ENCODE data around the gene DBN1.

The DBN1 gene

DNA sequence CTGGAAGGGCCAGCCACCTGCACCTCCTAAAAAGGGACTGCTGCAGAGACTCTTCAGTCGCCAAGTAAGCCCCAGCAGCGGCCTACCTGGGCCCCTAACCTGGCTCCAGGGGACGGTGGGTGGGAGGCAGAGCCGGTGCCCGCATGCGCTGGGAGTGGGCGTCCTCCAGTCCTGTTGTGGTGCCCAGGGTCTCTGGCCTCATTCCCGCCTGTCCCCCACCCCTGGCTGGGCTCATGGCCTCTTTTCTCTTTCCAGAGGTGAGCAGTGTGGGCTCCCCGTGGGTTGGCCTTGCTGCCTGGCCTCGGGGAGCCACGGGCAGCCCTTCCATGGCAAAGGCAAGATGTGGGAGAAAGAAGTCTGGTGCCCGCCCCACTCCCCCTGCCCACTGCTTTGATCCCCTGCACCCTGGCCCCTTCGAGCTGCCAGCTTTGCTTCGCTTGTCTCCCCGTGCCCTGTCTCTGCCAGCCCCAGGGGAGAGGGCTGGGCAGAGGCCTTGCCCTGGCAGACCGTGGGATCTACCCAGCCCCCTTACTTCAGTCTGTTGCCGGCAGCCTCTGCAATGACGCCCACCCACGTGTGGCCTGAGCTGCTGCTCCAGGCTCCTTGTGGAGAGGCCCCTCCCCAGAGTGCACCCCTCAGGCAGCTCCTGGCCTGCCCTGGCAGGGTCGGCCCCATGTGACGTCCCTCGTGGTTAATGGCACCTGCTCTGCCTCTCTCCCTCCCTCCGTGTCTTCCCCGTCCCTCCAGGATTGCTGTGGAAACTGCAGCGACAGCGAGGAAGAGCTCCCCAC lies 32.2 kb downstream of the DBN1 start:
- no peak for DNase-seq

DNA sequence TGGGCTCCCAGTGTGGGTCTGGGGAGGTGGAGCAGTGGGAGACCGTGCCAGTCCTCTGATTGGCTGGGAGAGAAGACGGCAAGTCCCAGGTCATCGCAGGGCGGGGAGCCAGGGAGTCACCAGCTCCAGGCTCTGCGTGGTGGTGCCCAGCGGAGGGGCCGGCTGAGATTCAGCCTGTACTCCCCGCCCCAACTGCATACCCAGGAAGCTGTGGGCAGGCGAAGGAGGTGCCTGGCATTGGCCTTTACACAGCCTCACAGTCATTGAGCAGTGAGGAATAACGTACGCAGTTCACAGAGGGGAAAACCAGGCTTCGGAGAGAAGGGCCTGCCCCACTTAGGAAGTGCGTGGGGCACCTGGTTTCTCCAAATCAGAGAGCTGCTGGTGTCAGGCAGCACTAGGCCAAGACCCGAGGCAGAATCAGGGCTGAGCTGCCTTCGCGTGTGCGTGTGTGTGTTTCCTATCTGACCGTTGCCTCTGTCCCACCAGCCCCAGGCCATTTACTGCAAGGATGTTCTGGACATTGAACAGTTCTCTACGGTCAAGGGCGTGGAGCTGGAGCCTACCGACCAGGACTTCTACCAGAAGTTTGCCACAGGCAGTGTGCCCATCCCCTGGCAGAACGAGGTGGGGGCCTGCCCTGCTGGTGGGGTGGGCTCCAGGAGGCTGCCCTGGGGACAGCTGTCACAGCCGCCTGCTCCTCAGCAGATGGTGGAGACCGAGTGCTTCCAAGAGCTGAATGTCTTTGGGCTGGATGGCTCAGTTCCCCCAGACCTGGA lies 33.0 kb downstream of the DBN1 start:
- no peak for DNase-seq

DNA sequence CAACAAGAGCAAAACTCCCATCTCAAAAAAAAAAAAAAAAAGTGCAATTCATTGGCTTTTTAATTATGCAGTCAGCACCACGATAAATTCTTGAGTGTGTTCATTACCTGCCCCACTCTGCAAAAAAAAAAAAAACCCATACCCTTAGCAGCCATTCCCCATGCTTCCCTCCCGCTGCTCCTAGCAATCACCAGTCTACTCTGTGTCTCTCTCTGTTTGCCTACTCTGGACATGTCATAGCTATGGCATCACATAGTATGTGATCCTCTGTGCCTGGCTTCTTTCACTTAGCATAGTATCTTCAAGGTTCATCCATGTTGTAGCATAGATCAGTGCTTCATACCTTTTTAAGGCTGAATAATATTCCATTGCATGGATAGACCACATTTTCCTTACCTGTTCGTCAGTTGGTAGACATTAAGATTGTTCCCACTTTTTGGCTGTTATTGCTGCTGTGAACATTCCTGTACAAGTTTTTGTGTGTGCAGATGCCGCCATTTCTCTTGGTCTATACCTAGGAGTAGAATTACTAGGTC lies 33.8 kb downstream of the DBN1 start:
- no peak for DNase-seq

DNA sequence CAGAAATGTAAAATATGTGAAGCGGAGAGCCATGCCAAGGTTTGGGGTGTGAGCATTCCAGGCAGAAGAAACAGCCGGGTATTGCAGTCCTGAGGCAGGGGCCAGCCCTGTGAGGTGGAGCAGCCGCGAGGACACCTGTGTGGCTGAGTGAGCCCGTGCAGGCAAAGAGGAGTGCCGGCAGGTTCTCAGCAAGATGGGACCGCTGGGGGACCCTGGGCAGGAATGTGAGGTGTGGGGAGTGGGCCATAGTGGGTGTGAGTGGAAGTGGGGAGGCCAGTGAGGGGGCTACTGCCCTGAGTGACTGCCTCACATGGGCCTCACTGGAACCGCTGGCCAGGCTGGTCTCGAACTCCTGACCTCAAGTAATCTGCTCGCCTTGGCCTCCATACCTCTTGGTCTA lies 35.0 kb downstream of the DBN1 start:
- DNase-seq: no peak

DNA sequence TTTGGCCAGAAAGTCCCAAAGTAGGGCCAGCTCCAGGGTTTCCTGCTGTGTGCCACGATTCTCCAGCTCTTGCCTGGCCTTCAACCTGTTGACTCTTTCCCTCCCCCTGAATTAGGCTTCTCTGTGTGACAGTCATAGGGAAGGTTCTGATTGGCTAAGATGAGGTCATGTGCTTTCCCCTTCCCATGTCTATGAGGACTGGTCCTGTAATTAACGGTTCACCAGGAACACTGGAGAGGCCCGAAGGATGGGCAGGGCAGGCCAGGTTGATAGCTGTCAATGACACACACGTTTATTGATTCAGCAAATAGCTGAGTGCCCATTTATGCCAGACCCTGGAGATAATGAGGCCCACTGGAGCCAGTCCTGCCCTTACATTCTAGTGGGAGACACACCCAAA lies 35.8 kb downstream of the DBN1 start:
- DNase-seq: no peak

DNA sequence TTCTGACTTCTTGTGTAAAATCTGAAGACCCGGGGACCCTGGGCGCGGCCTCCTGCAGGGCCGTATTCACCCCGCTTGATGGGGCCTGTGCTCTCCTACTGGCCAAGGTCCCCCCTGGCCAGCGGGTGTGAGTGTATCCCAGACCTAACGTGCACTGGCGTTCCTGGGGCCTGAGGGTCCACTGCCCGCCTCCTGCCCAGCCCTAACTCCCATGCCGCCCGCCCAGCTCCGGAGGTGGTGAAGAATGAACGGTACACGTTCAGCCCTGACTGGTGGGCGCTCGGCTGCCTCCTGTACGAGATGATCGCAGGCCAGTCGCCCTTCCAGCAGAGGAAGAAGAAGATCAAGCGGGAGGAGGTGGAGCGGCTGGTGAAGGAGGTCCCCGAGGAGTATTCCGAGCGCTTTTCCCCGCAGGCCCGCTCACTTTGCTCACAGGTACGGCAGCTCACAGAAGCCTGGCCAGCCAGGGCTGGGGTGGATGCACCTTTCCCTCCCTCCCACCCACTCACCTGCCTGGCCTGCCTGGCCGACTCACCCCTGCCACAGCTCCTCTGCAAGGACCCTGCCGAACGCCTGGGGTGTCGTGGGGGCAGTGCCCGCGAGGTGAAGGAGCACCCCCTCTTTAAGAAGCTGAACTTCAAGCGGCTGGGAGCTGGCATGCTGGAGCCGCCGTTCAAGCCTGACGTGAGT lies 37.4 kb downstream of the DBN1 start:
- DNase-seq: no peak

DNA sequence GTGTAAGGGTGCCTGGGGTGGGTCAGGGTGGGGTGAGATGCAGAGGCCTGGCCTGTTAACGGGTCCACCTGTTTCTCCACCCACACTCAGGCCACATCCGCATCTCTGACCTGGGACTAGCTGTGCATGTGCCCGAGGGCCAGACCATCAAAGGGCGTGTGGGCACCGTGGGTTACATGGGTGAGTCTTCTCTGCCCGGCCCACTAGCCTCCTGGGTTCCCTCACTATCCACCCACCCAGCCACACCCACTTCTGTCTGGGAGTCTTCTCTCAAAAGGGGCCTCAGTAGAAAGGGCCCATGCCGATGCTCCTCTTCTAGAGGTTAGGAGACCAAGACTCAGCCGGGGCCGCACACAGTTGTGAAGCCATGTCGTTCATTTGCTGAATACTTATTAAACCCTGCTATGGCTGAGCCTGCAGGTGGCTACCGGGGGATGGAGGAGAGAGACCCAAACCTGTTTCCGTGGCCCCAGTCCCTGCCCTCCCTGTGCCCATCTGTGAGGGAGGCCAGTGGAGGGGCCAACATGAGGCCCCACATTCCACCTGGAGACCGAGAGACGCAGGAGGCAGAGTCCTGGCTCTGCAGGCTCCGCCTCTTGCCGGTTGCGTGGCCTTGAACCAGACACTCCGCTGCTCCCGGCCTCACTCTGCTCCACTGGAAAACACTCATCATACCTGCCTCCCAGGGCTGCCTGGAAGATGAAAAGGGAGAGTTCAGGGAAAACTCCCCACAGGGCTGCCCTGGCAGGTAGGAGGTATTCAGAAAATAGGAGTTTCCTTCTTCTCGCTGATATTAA lies 38.3 kb downstream of the DBN1 start:
- DNase-seq: no peak

DNA sequence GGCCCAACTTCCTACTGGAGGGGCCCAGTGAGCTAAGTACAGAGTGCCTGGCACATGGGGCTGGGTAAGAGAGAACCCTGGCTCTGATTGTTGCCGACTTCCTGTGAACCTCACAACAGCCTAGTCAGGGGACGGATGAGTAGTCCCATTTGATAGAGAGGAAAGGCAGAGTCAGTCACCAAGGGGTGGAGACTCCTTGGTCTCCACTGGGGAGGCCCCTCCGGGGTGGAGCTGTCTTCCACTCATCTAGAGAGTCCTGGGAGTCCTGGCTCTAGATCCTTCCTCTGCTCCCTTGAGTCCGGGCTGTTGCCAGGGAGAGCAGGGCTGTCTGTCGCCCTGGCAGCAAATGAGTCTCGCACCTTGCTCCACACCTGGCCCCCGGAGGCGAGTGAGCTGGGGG lies 39.0 kb downstream of the DBN1 start:
- no peak for DNase-seq

DNA sequence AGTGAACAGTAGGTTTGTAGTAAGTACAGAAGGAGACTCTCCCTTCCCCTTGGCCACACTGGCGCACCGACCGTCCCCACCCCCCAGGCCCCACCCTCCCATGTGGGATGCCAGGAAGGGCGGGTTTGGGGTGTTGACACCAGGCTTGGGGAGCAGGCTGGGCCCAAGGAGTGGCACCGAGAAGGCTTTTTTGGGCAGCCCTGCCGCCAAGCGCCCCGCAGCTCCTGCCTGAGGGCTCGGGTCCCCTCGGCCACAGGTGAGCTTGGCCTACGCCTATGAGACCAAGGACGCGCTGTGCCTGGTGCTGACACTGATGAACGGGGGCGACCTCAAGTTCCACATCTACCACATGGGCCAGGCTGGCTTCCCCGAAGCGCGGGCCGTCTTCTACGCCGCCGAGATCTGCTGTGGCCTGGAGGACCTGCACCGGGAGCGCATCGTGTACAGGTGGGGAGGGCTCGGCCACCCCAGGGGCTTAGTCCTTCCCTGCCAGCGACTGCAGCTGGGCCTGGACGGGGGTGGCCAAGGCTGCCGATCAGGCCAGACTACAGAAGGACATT lies 39.7 kb downstream of the DBN1 start:
- no peak for DNase-seq

DNA sequence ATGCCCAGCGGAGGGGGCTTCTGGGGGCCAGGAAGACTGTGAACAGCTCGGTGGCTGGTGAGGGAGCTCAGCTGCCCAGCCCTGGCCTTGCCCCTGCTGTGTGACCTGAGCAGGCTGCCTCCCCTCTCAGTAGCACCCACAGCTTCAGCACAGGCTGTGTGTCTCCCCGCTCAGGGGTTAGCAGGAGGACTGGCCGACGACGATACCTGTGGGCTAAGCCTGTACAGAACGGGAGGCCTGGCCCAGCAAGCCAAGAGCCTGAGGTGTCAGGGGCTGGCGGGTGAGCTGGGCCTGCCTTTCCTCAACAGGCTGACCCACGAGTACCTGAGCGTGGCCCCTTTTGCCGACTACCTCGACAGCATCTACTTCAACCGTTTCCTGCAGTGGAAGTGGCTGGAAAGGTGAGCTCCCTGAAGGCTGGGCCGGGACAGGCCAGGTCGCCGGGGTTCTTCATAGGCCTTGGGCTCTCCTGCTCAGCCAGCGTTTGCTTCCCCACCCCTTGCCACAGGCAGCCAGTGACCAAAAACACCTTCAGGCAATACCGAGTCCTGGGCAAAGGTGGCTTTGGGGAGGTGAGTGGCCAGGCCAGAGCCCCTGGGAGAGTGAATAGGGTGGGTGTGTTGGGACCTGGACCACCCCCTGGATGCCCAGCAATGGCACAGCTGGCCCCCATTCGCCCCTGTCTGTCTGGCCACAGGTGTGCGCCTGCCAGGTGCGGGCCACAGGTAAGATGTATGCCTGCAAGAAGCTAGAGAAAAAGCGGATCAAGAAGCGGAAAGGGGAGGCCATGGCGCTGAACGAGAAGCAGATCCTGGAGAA lies 40.4 kb downstream of the DBN1 start:
- no peak for DNase-seq

DNA sequence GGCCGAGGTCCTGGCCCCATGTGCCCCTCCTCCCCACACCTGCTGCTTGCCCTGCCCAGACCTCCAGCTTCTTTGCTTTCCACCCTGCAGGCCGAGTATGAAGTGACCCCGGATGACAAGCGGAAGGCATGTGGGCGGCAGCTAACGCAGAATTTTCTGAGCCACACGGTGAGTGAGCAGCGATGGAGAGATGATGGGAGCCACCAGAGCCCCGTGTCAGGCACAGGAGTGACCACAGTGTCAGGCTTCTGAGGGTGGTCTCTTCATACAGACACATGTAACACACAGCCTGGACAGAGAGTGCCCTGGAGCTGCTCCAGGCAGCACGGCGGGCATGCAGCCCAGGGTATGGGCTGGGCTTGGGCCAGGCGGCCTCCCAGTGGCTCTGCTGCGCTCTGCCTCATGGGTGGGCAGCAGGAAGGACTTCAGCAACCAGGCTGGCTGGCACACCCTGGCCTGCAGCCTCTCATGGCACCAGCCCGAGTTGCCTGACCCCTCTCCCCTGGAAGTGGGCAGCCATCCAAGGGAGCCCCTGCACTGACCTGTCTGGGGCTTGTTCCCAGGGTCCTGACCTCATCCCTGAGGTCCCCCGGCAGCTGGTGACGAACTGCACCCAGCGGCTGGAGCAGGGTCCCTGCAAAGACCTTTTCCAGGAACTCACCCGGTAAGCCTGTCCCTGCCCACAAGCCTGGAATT lies 41.1 kb downstream of the DBN1 start:
- DNase-seq: no peak

DNA sequence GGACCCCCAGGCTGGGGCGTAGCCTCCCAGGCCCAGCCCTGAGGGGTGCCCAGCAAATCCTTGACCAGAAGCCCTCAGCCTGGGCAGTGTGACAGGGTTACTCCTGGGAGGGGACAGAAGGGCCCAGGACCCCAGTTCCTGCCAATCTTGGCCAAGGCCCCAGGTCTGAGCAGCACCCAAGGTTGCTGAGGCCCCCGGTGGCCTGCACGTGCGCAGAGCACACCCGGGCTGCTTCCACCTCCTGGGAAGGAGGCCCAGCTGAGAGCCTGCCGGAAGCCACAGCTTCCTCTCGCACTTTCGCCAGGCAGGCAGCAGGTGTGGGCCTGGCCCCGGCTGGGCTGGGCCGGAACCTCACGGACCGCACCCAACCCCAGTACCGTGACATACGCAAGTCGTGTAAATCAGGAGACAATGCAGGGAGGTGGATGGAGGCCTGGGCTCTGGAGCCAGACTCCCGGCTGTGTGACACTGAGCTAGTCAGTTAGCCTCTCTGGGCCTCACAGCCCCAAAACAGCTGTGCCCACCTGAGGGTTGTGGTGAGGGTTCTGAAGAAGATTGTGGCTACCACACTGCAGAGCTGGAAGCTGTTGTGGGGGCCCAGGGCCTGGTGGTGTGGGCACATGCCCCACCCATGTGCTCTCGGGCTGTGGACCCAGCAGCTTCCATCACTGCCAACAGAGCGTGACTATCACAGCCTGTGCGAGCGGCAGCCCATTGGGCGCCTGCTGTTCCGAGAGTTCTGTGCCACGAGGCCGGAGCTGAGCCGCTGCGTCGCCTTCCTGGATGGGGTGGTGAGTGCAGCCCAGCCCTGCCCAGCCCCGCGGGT lies 41.9 kb downstream of the DBN1 start:
- no peak for DNase-seq

DNA sequence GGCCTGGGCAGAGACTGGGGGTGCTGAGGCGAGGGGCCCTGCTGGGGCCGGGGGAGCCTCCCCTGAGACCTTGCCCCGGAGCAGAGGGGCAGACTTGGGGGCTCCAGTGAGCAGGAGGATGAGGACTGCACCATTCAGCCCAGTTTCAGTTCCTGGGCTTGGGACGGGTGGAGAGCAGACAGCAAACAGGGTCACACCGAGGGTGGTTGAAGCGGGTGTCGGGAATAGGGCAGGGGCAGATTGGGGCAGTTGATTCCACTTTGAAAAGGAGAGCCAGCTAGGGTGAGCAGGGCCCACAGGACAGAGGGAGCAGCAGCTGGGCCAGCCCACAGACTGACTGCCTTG lies 42.5 kb downstream of the DBN1 start:
- no peak for DNase-seq

DNA sequence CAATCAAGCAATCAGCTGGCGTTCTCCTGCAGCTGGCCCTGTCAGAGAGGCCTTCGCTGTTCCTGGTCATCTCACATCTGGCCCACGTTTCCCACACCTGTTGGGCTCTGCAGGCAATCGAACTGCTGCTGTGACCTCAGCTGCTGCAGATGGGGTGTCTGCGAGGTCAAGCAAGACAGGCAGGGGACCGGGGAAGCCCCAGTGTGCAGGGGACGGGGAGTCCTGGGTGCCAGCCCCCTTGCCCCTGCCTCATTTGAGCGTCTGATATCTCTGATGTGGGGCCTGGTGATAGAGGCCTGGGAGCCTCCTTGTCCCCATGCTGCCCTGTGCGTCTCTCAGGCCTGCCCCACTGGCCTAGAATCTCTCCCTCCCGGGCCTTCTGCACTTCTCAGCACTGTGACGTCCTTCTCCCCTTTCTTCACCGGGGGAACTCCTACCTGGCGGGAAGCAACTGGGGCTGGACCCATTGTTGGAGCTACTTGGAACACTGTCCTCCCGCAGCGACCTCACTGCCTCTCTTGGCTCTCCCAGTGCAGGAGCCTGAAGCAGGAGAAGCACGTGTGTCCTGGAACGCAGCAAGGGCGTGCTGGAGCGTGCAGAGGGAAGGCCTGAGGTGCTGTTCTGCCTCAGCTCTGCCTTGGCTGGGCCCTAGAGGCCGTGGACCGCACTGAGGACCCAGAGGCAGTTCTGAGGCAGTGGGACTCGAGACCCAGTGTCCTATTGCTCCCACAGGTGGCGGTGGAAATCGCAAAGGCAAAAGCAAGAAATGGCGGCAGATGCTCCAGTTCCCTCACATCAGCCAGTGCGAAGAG lies 43.1 kb downstream of the DBN1 start:
- no peak for DNase-seq

DNA sequence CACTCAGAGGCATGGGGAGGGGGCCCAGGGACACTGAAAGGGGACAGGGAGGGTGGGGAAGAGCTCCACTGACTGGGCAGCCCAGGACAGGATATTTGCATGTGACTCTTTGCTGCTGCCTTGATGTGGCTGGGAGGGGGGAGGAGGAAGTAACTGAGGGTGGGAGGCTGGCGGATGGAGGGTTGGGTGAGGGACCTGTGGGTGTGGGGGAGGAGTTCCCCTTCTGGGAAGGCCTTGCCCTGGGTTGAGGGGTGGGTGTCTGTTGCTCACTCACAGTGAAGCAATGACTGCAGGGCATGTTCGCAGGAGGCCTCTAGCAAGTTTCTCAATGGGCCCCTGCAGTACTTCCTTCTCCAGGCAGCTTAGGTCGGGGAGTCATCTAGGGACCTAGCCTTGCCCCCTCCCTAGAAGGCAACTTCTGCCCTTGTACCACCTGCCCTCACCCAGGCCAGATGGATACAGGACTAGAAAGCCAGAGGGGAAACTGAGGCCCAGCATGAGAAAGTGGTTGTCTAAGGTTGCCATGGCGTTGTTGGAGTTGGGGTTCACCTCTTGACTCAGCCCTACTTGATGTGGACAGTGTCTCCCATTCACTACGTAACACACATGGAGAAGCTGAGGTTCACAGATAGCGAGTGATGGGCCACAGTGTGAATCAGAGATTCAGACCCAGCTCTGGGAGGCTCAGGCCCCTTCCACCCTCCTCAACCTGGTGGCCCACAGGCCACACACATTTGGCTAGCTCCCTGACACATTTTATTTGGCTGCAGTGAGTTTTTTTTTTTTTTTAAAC lies 44.0 kb downstream of the DBN1 start:
- DNase-seq: peak; percentile 64 to 97

DNA sequence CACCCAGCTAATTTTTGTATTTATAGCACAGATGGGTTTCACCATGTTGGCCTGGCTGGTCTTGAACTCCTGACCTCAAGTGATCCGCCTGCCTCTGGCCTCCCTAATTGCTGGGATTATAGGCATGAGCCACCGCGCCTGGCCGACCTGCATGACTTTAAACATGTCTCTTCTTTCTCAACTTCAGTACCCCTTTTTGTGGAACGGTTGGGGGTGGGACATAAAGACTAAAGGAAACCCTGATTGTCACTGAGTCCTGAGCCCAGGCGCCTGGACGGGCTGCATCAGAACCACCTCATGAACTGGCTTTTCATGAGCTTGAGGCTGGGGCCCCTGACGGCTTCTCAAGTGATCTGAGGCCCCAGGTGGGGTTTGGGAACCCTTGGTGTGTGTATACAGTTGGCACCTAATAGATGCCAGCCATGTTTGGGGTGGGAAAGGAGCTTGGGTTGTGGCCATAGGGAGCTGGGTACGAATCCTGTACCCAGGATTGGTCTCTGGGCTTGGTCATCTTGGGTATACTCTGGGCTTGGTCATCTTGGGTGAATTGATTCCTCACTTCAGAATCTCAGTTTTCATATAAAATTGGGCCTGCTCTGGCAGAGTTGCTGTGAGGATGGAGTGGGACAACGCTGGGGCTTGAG lies 44.7 kb downstream of the DBN1 start:
- DNase-seq: no peak

DNA sequence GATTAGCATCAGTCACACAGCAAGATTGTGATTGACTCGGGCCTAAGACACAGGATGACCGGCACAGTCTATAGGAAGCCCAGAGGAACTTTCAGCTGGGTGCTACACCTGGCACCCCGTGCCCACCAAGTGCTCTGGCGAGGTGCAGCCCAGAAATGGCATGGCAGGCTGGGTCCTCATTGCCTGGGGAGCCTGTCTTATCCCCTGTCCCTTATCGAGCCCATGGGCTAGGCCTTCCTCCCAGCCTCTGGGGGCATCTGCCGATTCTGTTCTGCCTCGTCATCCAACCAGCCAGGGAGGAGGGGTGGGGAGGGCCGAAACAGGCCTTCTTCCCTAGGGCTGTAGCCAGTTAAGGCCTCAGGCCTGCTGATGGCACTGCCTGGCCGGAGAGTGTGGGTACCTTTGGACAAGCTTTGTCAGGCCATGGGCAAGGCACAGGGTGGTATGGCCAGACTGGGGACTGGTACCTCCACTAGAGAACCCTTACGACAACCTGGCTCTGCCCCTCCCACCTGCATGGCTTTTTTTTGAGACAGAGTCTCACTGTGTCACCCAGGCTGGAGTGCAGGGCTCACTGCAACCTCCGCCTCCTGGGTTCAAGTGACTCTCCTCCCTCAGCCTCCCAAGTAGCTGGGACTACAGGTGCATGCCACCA lies 45.4 kb downstream of the DBN1 start:
- peak in 1 of 2 donors; percentile 24 for DNase-seq

Measured in bone marrow (tissue), 2 donors.